Fibroblast of villous mesenchyme (primary cell): Measurements from ENCODE around the gene GFI1. TPM values are rescaled to one million over a fixed set of nuclear protein-coding genes. Genes with fewer than 3 reads are reported as not detected.

ENCODE experiments used
- DNase-seq: peaks from one replicate; pipeline ENCODE4 v3.0.0-alpha.2; 2010; ENCODE audit warnings: low read depth
- H3K4me3 ChIP-seq: 2 replicates; pipeline ENCODE4 v1.5.1; 2011; ENCODE audit warnings: low read depth, mild to moderate bottlenecking, low read length
- total RNA-seq: library from RNA; depleted of rRNA; stranded (reverse); fragments of >200 nt; gene quantifications from 2 replicates; pipeline ENCODE4 v1.2.3, GENCODE V29; 2012
- TF ChIP-seq, protein P1 (sequence below): IDR thresholded peaks from 2 replicates; pipeline ENCODE4 v1.5.1; 2012; ENCODE audit warnings: low read depth, mild to moderate bottlenecking, low read length; ENCODE audit not compliant: insufficient read depth

Gene GFI1
- total RNA-seq, 1 donor: under 0.01 TPM

DNA sequence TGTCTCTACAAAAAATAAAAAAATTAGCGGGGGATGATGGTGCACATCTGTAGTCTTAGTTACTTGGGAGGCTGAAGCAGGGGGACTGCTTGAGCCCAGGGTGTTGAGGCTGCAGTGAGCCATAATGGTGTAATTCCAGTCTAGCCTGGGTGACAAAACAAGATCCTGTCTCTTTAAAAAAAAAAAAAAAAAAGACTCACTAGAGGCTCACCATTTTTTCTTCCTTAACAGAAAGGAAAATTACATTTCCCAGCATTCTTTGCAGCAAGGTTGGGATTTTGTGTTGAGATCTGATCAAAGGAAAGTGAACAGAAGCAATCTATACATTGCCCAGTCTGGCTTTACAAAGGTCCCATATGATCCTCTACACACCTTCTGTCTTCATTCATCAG, 21.5 kb downstream of the GFI1 start:
- H3K4me3 ChIP-seq: no peak overlapping the region
- TF ChIP-seq, protein P1, sequence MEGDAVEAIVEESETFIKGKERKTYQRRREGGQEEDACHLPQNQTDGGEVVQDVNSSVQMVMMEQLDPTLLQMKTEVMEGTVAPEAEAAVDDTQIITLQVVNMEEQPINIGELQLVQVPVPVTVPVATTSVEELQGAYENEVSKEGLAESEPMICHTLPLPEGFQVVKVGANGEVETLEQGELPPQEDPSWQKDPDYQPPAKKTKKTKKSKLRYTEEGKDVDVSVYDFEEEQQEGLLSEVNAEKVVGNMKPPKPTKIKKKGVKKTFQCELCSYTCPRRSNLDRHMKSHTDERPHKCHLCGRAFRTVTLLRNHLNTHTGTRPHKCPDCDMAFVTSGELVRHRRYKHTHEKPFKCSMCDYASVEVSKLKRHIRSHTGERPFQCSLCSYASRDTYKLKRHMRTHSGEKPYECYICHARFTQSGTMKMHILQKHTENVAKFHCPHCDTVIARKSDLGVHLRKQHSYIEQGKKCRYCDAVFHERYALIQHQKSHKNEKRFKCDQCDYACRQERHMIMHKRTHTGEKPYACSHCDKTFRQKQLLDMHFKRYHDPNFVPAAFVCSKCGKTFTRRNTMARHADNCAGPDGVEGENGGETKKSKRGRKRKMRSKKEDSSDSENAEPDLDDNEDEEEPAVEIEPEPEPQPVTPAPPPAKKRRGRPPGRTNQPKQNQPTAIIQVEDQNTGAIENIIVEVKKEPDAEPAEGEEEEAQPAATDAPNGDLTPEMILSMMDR: no peak
- no peak for DNase-seq

DNA sequence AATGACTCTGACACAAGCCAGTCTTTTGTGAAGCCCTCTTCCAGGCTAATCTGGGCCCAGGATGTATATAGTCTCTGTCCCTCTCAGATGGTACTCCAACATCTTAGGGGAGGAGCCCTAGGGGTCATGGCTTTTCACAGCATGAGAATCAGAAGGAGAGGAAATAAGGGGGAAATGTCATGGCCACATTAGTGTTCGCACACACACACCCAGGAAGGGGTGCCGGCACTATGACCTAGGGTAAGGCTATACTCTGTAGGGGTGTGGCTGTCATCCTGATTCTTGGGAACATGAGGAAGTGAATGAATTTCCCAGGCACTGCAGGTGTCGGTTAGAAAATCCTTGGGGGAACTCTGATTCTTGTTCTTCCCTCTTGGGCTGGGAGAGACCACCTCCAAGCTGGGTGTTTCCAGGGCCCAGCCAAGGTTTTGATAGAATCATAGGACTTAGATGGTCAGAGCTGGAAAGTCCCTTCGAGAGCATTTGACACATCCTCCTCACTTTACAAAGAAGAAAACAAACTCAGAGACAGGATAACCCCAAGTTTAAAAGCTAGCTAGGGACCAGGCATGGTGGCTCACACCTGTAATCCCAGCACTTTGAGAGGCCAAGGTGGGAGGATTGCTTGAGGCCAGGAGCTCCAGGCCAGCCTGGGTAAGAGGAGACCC, 22.0 kb downstream of the GFI1 start:
- TF ChIP-seq, protein P1: no peak
- DNase-seq: no peak
- H3K4me3 ChIP-seq: no peak overlapping the region

DNA sequence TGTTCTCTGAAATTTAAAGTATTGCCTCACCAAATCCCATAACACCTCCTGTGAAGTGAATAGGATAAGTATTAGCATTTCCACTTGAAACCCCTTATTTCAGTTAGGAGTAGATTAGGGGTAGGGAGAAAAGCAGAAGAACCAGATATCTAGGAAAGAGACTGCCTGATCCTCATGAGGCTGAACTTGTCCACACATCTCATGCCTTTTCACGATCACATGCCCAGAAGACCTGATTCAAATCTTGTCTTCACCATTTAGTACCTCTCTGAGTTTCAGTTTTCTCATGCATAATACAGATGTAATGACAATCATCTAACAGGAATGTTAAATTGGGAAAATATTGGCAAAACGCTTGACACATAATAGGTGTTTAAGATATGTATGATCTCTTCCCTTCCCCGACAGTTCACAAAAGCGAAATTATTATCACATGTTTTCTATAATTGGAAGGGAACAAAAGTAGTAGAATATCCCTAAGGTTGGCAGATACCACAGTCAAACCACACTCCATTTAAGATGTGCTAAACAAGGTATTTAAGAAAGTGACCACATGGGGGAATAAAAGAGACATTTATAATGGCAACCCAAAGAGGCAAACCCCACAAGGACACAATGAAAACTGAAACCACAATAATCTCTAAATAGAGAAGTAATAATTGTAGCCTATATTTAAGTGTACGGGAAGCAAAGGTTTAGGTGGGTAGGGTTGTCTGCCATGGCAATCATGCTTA, 25.2 kb downstream of the GFI1 start:
- H3K4me3 ChIP-seq: no peak overlapping the region
- no peak for DNase-seq
- TF ChIP-seq, protein P1: no peak

DNA sequence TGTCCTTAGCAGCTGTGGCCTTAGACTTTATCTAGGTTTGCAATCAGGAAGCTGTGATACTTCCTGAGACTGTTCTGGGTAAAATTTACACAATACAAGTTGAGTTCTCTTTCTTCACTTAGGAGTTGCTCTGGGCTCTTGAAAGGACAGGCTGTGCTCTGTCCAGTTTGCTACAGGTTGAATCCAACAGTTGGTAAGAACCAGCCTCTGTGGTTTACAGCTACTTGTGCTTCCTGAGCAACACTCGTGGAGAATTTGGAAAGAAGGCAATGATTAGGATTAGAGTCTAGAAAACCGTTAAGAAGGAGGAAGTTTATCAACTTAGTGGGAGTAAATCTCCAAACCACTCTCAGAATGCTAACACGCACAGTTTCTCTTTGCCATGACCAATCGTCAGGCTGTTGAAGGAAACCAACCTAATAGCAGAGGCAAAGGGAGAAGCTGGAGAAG, 26.8 kb downstream of the GFI1 start:
- H3K4me3 ChIP-seq: no peak overlapping the region
- no peak for DNase-seq
- TF ChIP-seq, protein P1: no peak

DNA sequence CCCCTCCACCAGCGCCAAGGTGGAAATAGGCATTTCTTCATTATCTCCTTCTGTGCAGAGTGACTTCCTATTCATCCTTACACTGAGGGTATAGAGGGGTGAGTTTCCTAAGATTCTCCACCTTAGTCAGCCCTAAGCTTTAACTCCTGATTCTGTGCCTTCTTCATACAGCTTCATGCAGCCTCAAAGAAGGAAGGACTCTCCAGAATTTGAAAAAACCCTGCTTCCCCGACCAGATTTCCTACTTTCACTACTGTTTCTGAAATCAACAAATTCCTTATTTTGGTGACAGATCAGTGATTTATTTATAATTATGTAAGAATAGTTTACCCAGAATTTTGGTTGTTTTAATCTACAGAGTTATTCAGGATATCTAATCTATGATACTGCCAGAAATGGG, 28.6 kb downstream of the GFI1 start:
- no peak overlapping the region for H3K4me3 ChIP-seq
- no peak for DNase-seq
- TF ChIP-seq, protein P1: no peak

DNA sequence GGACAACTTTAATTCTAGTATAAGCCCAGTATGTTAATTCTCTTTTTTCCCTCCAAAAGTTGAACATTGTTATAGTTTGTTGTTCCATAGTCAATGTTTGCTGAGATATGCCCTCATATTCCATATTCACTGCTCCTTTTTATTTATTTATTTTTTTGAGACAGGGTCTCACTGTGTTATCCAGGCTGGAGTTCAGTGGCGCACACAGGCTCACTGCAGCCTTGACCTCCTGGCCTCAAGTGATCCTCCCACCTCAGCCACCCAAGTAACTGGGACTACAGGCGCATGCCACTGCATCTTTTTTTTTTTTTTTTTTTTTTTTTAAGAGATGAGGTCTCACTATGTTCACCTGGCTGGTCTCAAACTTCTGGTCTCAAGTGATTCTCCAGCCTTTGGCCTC, 38.7 kb downstream of the GFI1 start:
- H3K4me3 ChIP-seq: no peak overlapping the region
- DNase-seq: no peak
- TF ChIP-seq, protein P1: no peak
